ENCODE measurements around the gene C1orf210. TPM values are rescaled to one million over a fixed set of nuclear protein-coding genes. Genes with fewer than 3 reads are reported as not detected.

Gene C1orf210
- total RNA-seq, result 10 to 100 TPM; 13.1 to 22.5 TPM
- 10 to 100 TPM in 1 of 6 donors, 1 to 10 TPM in 5; 8.5 to 12.9 (median 9.1) TPM for polyA plus RNA-seq (ENCODE audit: insufficient read length in 6 of 6)
- long read RNA-seq, donor 1, partial matches to known transcripts, result 0 of 4 reads
- long read RNA-seq, donor 1, other reads (novel, unspliced or antisense), result 0 of 4 reads
- long read RNA-seq, donor 2, transcript C1orf210-202 (3 exons, 1,478 nt), result major isoform, 6 of 6 reads
- long read RNA-seq, donor 2, partial matches to known transcripts, result 0 of 6 reads
- long read RNA-seq, donor 2, other reads (novel, unspliced or antisense), result 0 of 6 reads
- long read RNA-seq, donor 3, transcript C1orf210-202 (3 exons, 1,478 nt), result major isoform, 7 of 7 reads
- long read RNA-seq, donor 3, partial matches to known transcripts, result 0 of 7 reads
- long read RNA-seq, donor 3, other reads (novel, unspliced or antisense), result 0 of 7 reads
- long read RNA-seq, donor 4, transcript C1orf210-202 (3 exons, 1,478 nt), result major isoform, 13 of 15 reads
- long read RNA-seq, donor 4, partial matches to known transcripts, result 0 of 15 reads
- long read RNA-seq, donor 4, other reads (novel, unspliced or antisense), result 2 of 15 reads
- long read RNA-seq, donor 5, transcript C1orf210-202 (3 exons, 1,478 nt), result major isoform, 6 of 6 reads
- long read RNA-seq, donor 5, partial matches to known transcripts, result 0 of 6 reads
- long read RNA-seq, donor 5, other reads (novel, unspliced or antisense), result 0 of 6 reads
- long read RNA-seq, donor 6, transcript C1orf210-202 (3 exons, 1,478 nt), result major isoform, 7 of 7 reads
- long read RNA-seq, donor 6, partial matches to known transcripts, result 0 of 7 reads
- long read RNA-seq, donor 6, other reads (novel, unspliced or antisense), result 0 of 7 reads
- long read RNA-seq, donor 7, partial matches to known transcripts, result 0 of 4 reads
- long read RNA-seq, donor 7, other reads (novel, unspliced or antisense), result 0 of 4 reads
- long read RNA-seq, donor 8, result 0 reads
- long read RNA-seq, donor 9, result 0 reads
- long read RNA-seq, donor 10, transcript C1orf210-202 (3 exons, 1,478 nt), result major isoform, 8 of 10 reads
- long read RNA-seq, donor 10, partial matches to known transcripts, result 0 of 10 reads
- long read RNA-seq, donor 10, other reads (novel, unspliced or antisense), result 1 of 10 reads
- long read RNA-seq, donor 11, result 0 reads
- long read RNA-seq, donor 12, transcript C1orf210-202 (3 exons, 1,478 nt), result major isoform, 9 of 9 reads
- long read RNA-seq, donor 12, partial matches to known transcripts, result 0 of 9 reads
- long read RNA-seq, donor 12, other reads (novel, unspliced or antisense), result 0 of 9 reads

DNA sequence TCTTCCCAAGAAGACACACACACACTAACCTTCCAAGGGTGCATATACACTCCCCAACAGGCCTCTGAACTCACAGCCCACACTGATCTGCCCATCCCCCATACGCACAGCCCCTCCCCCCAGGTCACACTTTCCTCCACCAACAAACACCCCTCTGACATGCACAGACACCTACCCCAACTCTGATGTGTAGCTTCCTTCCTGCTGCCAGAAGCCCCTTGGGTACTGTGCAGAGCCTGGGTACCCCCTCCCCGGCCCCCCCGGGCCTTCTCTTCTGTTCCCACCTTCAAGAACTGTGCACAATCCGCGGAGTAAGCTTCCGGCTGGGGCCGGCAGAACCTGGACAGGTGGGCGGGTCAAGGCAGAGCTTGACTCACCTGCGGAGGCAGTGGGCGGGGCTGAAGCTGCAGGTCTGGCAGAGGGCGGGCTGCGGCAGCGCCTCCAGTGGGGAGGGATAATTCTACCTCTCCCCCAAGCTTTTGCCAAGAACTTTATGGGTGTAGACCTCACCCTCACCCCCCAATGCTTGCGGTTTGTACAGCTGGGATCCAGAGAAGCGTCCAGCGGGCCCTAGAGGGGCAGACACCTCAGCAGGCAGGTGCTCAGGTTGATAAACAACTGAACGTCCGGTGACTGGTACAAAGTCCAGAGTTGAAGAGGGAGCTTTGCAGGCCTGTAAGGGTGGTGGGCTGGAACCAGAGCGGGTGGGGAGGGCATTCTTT, at the start of gene C1orf210:
TSS of gene C1orf210 (minus strand) at position 313 of the 722 bp plus-strand sequence. CDS start 2,311 bp downstream, outside the sequence.
- H3K4me3 ChIP-seq, result peak within 1 kb of the TSS; percentile 22 to 40
- intact Hi-C loops (cut with DNase I), result no loop called here
- no peaks in the 10 kb centered on the region for H3K27me3 ChIP-seq
- H3K27ac ChIP-seq, result peak within 1 kb of the TSS in 1 of 2 donors; percentile 39
- ATAC-seq (peak; percentile 96), DNase-seq (peak in 3 of 4 donors; percentile 82 to 93 (median 89))
- no peaks in the 10 kb centered on the region for H3K36me3 ChIP-seq
- peaks cover 0 to 3% of the 10 kb centered on the region in 2 donors for H3K4me1 ChIP-seq
- H3K9me3 ChIP-seq, result no peaks in the 10 kb centered on the region
- TF ChIP-seq, protein P1, sequence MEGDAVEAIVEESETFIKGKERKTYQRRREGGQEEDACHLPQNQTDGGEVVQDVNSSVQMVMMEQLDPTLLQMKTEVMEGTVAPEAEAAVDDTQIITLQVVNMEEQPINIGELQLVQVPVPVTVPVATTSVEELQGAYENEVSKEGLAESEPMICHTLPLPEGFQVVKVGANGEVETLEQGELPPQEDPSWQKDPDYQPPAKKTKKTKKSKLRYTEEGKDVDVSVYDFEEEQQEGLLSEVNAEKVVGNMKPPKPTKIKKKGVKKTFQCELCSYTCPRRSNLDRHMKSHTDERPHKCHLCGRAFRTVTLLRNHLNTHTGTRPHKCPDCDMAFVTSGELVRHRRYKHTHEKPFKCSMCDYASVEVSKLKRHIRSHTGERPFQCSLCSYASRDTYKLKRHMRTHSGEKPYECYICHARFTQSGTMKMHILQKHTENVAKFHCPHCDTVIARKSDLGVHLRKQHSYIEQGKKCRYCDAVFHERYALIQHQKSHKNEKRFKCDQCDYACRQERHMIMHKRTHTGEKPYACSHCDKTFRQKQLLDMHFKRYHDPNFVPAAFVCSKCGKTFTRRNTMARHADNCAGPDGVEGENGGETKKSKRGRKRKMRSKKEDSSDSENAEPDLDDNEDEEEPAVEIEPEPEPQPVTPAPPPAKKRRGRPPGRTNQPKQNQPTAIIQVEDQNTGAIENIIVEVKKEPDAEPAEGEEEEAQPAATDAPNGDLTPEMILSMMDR (IDR thresholded peaks at IDR 0.05), result peak in 1 of 2 donors; percentile 15

DNA sequence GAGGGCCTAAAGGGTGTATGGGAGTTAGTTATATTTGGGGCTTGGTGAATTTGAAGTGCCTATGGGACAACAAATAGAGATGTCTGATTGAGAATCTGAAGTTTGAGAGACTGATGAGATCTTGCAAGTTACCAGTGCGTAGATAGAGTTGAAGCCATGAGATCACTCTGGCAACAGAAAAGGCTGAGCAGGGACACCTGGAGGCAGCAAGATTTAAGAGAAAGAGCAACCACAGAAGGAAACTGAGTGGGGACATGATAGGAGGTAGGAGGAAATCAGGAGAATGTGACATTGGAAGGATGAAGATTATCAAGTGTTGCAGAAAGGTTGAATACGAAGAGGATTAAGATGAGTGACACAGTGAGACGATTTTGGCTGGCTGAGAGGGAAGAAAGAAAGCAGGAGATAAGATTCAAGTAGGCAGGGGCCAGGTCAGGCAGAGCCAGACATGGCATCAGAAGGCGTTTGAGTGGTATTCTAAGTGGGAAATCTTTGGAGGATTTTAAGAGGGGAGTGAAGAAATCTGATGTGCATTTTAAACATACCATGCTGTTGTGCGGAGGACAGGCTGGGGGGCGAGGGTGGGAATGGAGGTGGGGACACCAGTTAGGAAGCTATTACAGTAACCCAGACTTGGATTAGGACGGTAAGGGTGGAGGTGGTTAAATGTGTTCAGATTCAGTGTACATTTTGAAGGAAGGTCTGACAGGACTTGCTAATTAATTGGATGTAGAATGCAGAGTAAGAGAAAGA, 49.2 kb upstream of the C1orf210 start:
- no peak overlapping the region for H3K4me3 ChIP-seq
- no peak overlapping the region for H3K27ac ChIP-seq
- no peak for DNase-seq
- no peak for ATAC-seq
- H3K4me1 ChIP-seq, result peaks cover 0 to 12% of the 10 kb centered on the region in 2 donors
- H3K36me3 ChIP-seq, result no peaks in the 10 kb centered on the region
- H3K9me3 ChIP-seq, result no peaks in the 10 kb centered on the region
- no peaks in the 10 kb centered on the region for H3K27me3 ChIP-seq
- TF ChIP-seq, protein P1 (IDR thresholded peaks at IDR 0.05), result no peak
- intact Hi-C loops (cut with DNase I), result no loop called here

DNA sequence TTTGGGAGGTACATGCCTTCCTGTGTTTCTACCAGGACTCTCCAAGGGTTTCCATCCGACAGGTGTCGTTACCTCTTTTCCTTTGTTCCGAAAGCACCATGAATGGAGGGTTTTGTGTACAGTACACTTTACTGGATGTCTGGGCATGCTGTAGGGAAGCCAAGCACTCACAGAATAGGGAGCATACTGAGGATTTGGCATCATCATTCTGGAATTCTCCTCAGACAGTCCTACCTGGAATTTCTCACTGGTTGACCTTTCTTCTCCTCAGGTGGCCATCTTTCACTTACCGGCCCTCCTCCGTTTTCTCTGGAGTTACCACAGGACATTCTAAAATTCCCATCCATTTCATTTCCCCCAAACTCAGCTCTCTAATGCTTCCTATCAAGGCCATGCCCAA, 46.3 kb upstream of the C1orf210 start:
- TF ChIP-seq, protein P1 (IDR thresholded peaks at IDR 0.05), result no peak
- DNase-seq (no peak), ATAC-seq (no peak)
- Histone ChIP-seq H3K9me3 (peaks cover 0 to 4% of the 10 kb centered on the region in 2 donors), H3K27ac (no peak overlapping the region), H3K4me3 (no peak overlapping the region), H3K27me3 (no peaks in the 10 kb centered on the region), H3K36me3 (no peaks in the 10 kb centered on the region), H3K4me1 (peaks cover 0 to 14% of the 10 kb centered on the region in 2 donors)
- intact Hi-C loops (cut with DNase I), result no loop called here

DNA sequence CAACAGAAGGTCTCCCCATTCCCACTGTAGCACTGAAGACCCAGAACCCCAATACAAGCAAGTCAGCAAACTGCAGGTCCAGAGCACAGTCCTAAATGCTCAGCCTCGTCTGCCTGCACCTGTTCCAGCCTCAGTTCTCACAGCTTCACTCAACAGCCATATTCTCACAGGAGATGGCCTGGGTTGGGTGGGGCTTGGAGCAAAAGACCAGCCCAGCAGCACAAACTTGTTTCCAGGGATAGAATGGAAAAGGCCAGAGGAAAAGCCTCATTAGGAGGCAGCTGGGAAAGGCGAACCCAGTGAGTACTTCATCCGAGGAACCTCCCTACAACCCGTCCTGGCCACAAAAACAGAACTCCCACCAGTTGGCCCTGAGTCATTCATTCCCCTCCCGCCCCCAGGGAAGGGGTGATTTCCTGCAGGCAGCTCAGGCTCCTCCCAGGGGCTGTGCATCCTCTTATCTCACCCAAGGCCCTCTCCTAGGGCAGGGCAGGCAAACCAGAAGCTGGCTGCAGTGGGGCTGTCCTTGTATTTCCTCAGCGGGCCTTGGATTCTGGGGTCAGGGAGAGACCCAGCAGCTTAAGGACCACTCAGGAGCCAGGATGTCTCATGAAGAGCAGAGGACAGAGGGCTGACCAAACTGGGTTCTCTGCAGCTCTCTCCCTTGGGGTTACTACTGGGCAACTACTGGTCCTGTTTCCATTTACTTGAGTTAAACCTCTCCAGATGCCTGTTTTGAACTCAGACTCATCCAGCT, 44.8 kb upstream of the C1orf210 start:
- TF ChIP-seq, protein P1 (IDR thresholded peaks at IDR 0.05), result no peak
- H3K27ac ChIP-seq, result peak overlapping the region; percentile 38 to 46
- H3K27me3 ChIP-seq, result no peaks in the 10 kb centered on the region
- H3K4me3 ChIP-seq, result no peak overlapping the region
- H3K4me1 ChIP-seq, result peaks cover 0 to 14% of the 10 kb centered on the region in 2 donors
- intact Hi-C loops (cut with DNase I), result no loop called here
- ATAC-seq (peak; percentile 91), DNase-seq (peak in 2 of 4 donors; percentile 65 to 72)
- no peaks in the 10 kb centered on the region for H3K36me3 ChIP-seq
- peaks cover 0 to 9% of the 10 kb centered on the region in 2 donors for H3K9me3 ChIP-seq
